ENCODE results near the gene NFYB.

DNA sequence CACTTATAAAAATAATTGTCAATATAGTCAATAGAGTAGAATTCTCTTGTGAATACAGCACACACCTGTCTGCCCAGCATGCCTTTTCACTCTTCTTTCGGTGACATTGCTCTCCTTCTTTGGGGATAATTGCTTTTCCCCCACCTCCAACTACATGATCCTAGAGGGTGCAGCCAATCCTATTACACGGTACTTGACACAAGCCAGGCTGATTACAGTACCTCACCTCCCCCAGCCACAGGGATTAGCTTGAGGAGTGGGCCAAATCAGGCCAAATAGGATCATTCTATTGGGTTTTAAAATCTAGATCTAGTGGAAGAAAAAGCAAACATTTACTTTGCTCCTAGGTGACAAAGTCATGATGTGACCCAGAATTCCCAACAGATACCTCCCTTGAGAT lies 16.8 kb upstream of the NFYB start:
- TF ChIP-seq, protein P1, sequence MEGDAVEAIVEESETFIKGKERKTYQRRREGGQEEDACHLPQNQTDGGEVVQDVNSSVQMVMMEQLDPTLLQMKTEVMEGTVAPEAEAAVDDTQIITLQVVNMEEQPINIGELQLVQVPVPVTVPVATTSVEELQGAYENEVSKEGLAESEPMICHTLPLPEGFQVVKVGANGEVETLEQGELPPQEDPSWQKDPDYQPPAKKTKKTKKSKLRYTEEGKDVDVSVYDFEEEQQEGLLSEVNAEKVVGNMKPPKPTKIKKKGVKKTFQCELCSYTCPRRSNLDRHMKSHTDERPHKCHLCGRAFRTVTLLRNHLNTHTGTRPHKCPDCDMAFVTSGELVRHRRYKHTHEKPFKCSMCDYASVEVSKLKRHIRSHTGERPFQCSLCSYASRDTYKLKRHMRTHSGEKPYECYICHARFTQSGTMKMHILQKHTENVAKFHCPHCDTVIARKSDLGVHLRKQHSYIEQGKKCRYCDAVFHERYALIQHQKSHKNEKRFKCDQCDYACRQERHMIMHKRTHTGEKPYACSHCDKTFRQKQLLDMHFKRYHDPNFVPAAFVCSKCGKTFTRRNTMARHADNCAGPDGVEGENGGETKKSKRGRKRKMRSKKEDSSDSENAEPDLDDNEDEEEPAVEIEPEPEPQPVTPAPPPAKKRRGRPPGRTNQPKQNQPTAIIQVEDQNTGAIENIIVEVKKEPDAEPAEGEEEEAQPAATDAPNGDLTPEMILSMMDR (IDR thresholded peaks at IDR 0.05), result no peak
- TF ChIP-seq POLR2A (IDR thresholded peaks at IDR 0.05; ENCODE audit: low read length), result no peak
- no peak for TF ChIP-seq JUNB (IDR thresholded peaks at IDR 0.05)
- no peak for TF ChIP-seq EHF (CRISPR knock-in tag; IDR thresholded peaks at IDR 0.05)
- TF ChIP-seq, protein P2, sequence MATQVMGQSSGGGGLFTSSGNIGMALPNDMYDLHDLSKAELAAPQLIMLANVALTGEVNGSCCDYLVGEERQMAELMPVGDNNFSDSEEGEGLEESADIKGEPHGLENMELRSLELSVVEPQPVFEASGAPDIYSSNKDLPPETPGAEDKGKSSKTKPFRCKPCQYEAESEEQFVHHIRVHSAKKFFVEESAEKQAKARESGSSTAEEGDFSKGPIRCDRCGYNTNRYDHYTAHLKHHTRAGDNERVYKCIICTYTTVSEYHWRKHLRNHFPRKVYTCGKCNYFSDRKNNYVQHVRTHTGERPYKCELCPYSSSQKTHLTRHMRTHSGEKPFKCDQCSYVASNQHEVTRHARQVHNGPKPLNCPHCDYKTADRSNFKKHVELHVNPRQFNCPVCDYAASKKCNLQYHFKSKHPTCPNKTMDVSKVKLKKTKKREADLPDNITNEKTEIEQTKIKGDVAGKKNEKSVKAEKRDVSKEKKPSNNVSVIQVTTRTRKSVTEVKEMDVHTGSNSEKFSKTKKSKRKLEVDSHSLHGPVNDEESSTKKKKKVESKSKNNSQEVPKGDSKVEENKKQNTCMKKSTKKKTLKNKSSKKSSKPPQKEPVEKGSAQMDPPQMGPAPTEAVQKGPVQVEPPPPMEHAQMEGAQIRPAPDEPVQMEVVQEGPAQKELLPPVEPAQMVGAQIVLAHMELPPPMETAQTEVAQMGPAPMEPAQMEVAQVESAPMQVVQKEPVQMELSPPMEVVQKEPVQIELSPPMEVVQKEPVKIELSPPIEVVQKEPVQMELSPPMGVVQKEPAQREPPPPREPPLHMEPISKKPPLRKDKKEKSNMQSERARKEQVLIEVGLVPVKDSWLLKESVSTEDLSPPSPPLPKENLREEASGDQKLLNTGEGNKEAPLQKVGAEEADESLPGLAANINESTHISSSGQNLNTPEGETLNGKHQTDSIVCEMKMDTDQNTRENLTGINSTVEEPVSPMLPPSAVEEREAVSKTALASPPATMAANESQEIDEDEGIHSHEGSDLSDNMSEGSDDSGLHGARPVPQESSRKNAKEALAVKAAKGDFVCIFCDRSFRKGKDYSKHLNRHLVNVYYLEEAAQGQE (IDR thresholded peaks at IDR 0.05), result no peak
- no peak for TF ChIP-seq JUN (IDR thresholded peaks at IDR 0.05)
- no peak for TF ChIP-seq ELK1 (IDR thresholded peaks at IDR 0.05; ENCODE audit: low read depth, low read length)
- no peak for TF ChIP-seq CEBPB (IDR thresholded peaks at IDR 0.05)
- TF ChIP-seq RARB (CRISPR knock-in tag; IDR thresholded peaks at IDR 0.05), result no peak
- TF ChIP-seq RAD21 (conservative IDR thresholded peaks at IDR 0.05 in 1 of 2, IDR thresholded peaks at IDR 0.05 in 1 of 2), result no peak

All from A549 (cell line).